NCI-H1092 (cell line): ENCODE data around the gene ACAA2.
A peak's percentile ranks its signal among the peaks of the same experiment; 100 is the strongest.

Source experiments
- DNase-seq: peaks from one replicate; lab custom pipeline; 2025; lab: John Stamatoyannopoulos, UW

The ACAA2 gene

GRCh38 chr18:49813319-49814146 is at the start of gene ACAA2:
ACAA2 (minus strand) TSS chr18:49813533; CDS start chr18:49813484, 49 bp downstream.
- peak; percentile 85 for DNase-seq

- DNase-seq: no peak
Observed at GRCh38 chr18:49862656-49863385, 49.5 kb upstream of the ACAA2 start.

GRCh38 chr18:49861659-49862058 is 48.3 kb upstream of the ACAA2 start:
- no peak for DNase-seq

GRCh38 chr18:49859725-49860124 is 46.4 kb upstream of the ACAA2 start:
- DNase-seq: no peak

- DNase-seq: no peak
Observed at GRCh38 chr18:49859021-49859359, 45.7 kb upstream of the ACAA2 start.

- DNase-seq: peak; percentile 66
Observed at GRCh38 chr18:49858309-49859020, 45.1 kb upstream of the ACAA2 start.

GRCh38 chr18:49857708-49858107 is 44.4 kb upstream of the ACAA2 start:
- DNase-seq: no peak

- DNase-seq: no peak
Observed at GRCh38 chr18:49856496-49856895, 43.2 kb upstream of the ACAA2 start.

- no peak for DNase-seq
Observed at GRCh38 chr18:49855711-49856415, 42.5 kb upstream of the ACAA2 start.

GRCh38 chr18:49854681-49855080 is 41.3 kb upstream of the ACAA2 start:
- no peak for DNase-seq

GRCh38 chr18:49853436-49853835 is 40.1 kb upstream of the ACAA2 start:
- no peak for DNase-seq

GRCh38 chr18:49853011-49853410 is 39.7 kb upstream of the ACAA2 start:
- DNase-seq: no peak

- no peak for DNase-seq
Observed at GRCh38 chr18:49851624-49852023, 38.3 kb upstream of the ACAA2 start.

- DNase-seq: no peak
Observed at GRCh38 chr18:49850636-49851035, 37.3 kb upstream of the ACAA2 start.

- DNase-seq: peak; percentile 84
Observed at GRCh38 chr18:49849331-49850217, 36.2 kb upstream of the ACAA2 start.

GRCh38 chr18:49848115-49848514 is 34.8 kb upstream of the ACAA2 start:
- DNase-seq: no peak

- DNase-seq: no peak
Observed at GRCh38 chr18:49847524-49847923, 34.2 kb upstream of the ACAA2 start.

- DNase-seq: peak; percentile 49
Observed at GRCh38 chr18:49846718-49847470, 33.6 kb upstream of the ACAA2 start.

- DNase-seq: no peak
Observed at GRCh38 chr18:49846361-49846662, 33.0 kb upstream of the ACAA2 start.

- DNase-seq: no peak
Observed at GRCh38 chr18:49845629-49846360, 32.5 kb upstream of the ACAA2 start.
